Measurements from ENCODE around the gene TXNRD3. TPM values are rescaled to one million over a fixed set of nuclear protein-coding genes. Genes with fewer than 3 reads are reported as not detected.
"Not testable (repeated sequence)": the region's sequence is repeated elsewhere in the genome, so short reads cannot be mapped to it uniquely, and the experiment has no call there.

Gene TXNRD3
- total RNA-seq, 1 donor from 2014 or later: 0.51 TPM

- no peak overlapping the region for H3K27ac Mint-ChIP-seq
- no peak overlapping the region for H3K4me3 Mint-ChIP-seq
- intact Hi-C loops (cut with micrococcal nuclease): no loop called here
These were observed 45.0 kb downstream of the TXNRD3 start for GRCh38 chr3:126609909-126610308.

GRCh38 chr3:126607214-126607908 is 47.6 kb downstream of the TXNRD3 start:
- Mint-ChIP-seq H3K4me3 (no peak overlapping the region), H3K9me3 (no peaks in the 10 kb centered on the region), H3K27ac (no peak overlapping the region), H3K36me3 (ENCODE audit: low read depth) (no peaks in the 10 kb centered on the region), H3K4me1 (no peaks in the 10 kb centered on the region), H3K27me3 (peaks cover 13% of the 10 kb centered on the region)
- no peak for DNase-seq
- TF ChIP-seq CTCF (IDR thresholded peaks at IDR 0.05): no peak
- ATAC-seq (ENCODE audit: low read depth): no peak
- ChIA-PET CTCF (no interaction called here), POLR2A (no interaction called here)
- intact Hi-C loops (cut with micrococcal nuclease): no loop called here

More at GRCh38 chr3:126609909-126610308, 45.0 kb downstream of the TXNRD3 start:
- Mint-ChIP-seq H3K9me3 (no peaks in the 10 kb centered on the region), H3K4me1 (no peaks in the 10 kb centered on the region), H3K36me3 (ENCODE audit: low read depth) (no peaks in the 10 kb centered on the region), H3K27me3 (peaks cover 4% of the 10 kb centered on the region)
- POLR2A ChIA-PET: no interaction called here
- CTCF ChIA-PET: no interaction called here
- TF ChIP-seq CTCF (IDR thresholded peaks at IDR 0.05): no peak
- DNase-seq: no peak
- no peak for ATAC-seq (ENCODE audit: low read depth)

GRCh38 chr3:126606001-126606400 is 48.9 kb downstream of the TXNRD3 start:
- TF ChIP-seq CTCF (IDR thresholded peaks at IDR 0.05): no peak
- no peak for DNase-seq
- no peak overlapping the region for H3K4me3 Mint-ChIP-seq
- ATAC-seq (ENCODE audit: low read depth): no peak
- no peaks in the 10 kb centered on the region for H3K36me3 Mint-ChIP-seq (ENCODE audit: low read depth)
- H3K27me3 Mint-ChIP-seq: peaks cover 17% of the 10 kb centered on the region
- H3K4me1 Mint-ChIP-seq: no peaks in the 10 kb centered on the region
- ChIA-PET POLR2A (no interaction called here), CTCF (no interaction called here)
- H3K9me3 Mint-ChIP-seq: no peaks in the 10 kb centered on the region
- intact Hi-C loops (cut with micrococcal nuclease): no loop called here
- H3K27ac Mint-ChIP-seq: no peak overlapping the region

- Mint-ChIP-seq H3K36me3 (ENCODE audit: low read depth) (no peaks in the 10 kb centered on the region), H3K4me3 (no peak overlapping the region), H3K9me3 (no peaks in the 10 kb centered on the region), H3K27me3 (peaks cover 17% of the 10 kb centered on the region), H3K4me1 (no peaks in the 10 kb centered on the region), H3K27ac (no peak overlapping the region)
- intact Hi-C loops (cut with micrococcal nuclease): no loop called here
- CTCF ChIA-PET: no interaction called here
- TF ChIP-seq CTCF (IDR thresholded peaks at IDR 0.05): no peak
- DNase-seq: no peak
- POLR2A ChIA-PET: no interaction called here
- ATAC-seq (ENCODE audit: low read depth): no peak
These were observed 50.2 kb downstream of the TXNRD3 start for GRCh38 chr3:126604691-126605090.

- Mint-ChIP-seq H3K4me3 (no peak overlapping the region), H3K9me3 (no peaks in the 10 kb centered on the region), H3K27ac (no peak overlapping the region), H3K4me1 (no peaks in the 10 kb centered on the region), H3K27me3 (peaks cover 16% of the 10 kb centered on the region), H3K36me3 (ENCODE audit: low read depth) (no peaks in the 10 kb centered on the region)
- DNase-seq: no peak
- intact Hi-C loops (cut with micrococcal nuclease): no loop called here
- no peak for ATAC-seq (ENCODE audit: low read depth)
- no peak for TF ChIP-seq CTCF (IDR thresholded peaks at IDR 0.05)
- POLR2A ChIA-PET: no interaction called here
- CTCF ChIA-PET: no interaction called here
These were observed 55.8 kb downstream of the TXNRD3 start for GRCh38 chr3:126599101-126599500.

GRCh38 chr3:126595479-126595878 is 59.4 kb downstream of the TXNRD3 start:
- H3K36me3 Mint-ChIP-seq (ENCODE audit: low read depth); H3K4me3 Mint-ChIP-seq; H3K27ac Mint-ChIP-seq; H3K4me1 Mint-ChIP-seq; DNase-seq; intact Hi-C loops (cut with micrococcal nuclease); CTCF ChIA-PET; H3K9me3 Mint-ChIP-seq; ATAC-seq (ENCODE audit: low read depth); POLR2A ChIA-PET: not testable (repeated sequence)
- H3K27me3 Mint-ChIP-seq: peaks cover 11% of the 10 kb centered on the region

- ATAC-seq (ENCODE audit: low read depth); POLR2A ChIA-PET; intact Hi-C loops (cut with micrococcal nuclease); CTCF ChIA-PET; H3K36me3 Mint-ChIP-seq (ENCODE audit: low read depth); H3K9me3 Mint-ChIP-seq; H3K4me3 Mint-ChIP-seq; H3K27ac Mint-ChIP-seq; DNase-seq; H3K4me1 Mint-ChIP-seq: not testable (repeated sequence)
- peaks cover 14% of the 10 kb centered on the region for H3K27me3 Mint-ChIP-seq
These were observed 63.4 kb downstream of the TXNRD3 start for GRCh38 chr3:126591515-126591914.

Data from activated B cell treated with CpG ODN at 0.5 μM for 24 hours (primary cell).